ENCODE results near the gene CAMK2A. TPM values are rescaled to one million over a fixed set of nuclear protein-coding genes. Genes with fewer than 3 reads are reported as not detected.

Gene CAMK2A
- total and polyA plus RNA-seq, 2 experiments from 2014 or later, result 0.18 TPM; not detected in 1

DNA sequence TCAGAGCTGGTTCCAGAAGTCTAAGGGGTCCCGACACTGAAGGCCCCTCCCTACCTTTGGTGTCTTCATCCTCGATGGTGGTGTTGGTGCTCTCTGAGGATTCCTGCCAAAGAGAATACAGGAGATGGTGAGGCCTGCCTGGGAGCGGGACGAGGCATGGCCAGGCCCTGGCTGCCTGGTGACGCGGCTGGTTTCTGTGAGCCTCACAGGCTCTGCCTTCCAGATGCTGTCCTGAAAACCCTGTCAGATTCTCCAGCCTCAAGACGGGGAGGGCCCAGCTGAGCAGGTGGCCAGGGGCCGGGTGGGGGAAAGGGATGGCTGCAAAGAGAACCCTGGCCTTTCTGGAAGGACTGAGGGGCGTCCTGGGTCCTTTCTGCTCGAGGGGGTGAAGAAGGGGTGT, 50.9 kb downstream of the CAMK2A start (continued):
- TF ChIP-seq REST (IDR thresholded peaks at IDR 0.05; ENCODE audit: unreplicated experiment) (no peak), CTCF (conservative IDR thresholded peaks at IDR 0.05; ENCODE audit: low read depth in 2 of 2) (no peak)

GRCh38 chr5:150236981-150237754, 52.4 kb downstream of the CAMK2A start:
- no peak for TF ChIP-seq CREB1 (CRISPR knock-in tag; IDR thresholded peaks at IDR 0.05; ENCODE audit: low read depth)
- no peak for TF ChIP-seq CTCF (conservative IDR thresholded peaks at IDR 0.05; ENCODE audit: low read depth in 2 of 2)
- no peak for TF ChIP-seq EZH2phosphoT487 (IDR thresholded peaks at IDR 0.05; ENCODE audit: unreplicated experiment)
- no peak for TF ChIP-seq ZNF331 (CRISPR knock-in tag; IDR thresholded peaks at IDR 0.05; ENCODE audit: low read depth)
- ATAC-seq (no peak), DNase-seq (ENCODE audit: low spot score) (no peak)
- no peak overlapping the region for H3K4me3 ChIP-seq
- no peak overlapping the region for H2AFZ ChIP-seq
- H3K4me3 Mint-ChIP-seq, result no peak overlapping the region
- no peaks in the 10 kb centered on the region for H3K9me2 ChIP-seq (ENCODE audit: insufficient read depth)
- no peaks in the 10 kb centered on the region for H3K36me3 Mint-ChIP-seq (ENCODE audit: low read depth)
- no peaks in the 10 kb centered on the region for H3K36me3 ChIP-seq (ENCODE audit: insufficient read depth)
- no peaks in the 10 kb centered on the region for H4K20me1 ChIP-seq (replicated peaks; ENCODE audit: insufficient read depth)
- H3K27me3 ChIP-seq (ENCODE audit: insufficient read depth), result no peaks in the 10 kb centered on the region
- H3K9me3 Mint-ChIP-seq, result no peaks in the 10 kb centered on the region
- no peak overlapping the region for H3K4me2 ChIP-seq
- no peaks in the 10 kb centered on the region for H3K4me1 ChIP-seq (ENCODE audit: insufficient read depth)
- no peaks in the 10 kb centered on the region for H3K79me2 ChIP-seq (replicated peaks; ENCODE audit: insufficient read depth)
- H3K4me1 Mint-ChIP-seq, result peaks cover 3% of the 10 kb centered on the region; the same call in 1 of the 3 replicates
- no peak overlapping the region for H3K27ac ChIP-seq (ENCODE audit: low read depth)
- H3K27ac Mint-ChIP-seq, result no peak overlapping the region
- no peaks in the 10 kb centered on the region for H3F3A ChIP-seq (replicated peaks; ENCODE audit: low read depth)
- peaks cover 1% of the 10 kb centered on the region for H3K27me3 Mint-ChIP-seq (ENCODE audit: insufficient read depth, low read depth, poor library complexity)
